DMS114 treated with DMSO at 0.1 percent for 48 hours (cell line): ENCODE data around the gene KCNMB2.

Experiments used
- DNase-seq: peaks from one replicate; lab custom pipeline; 2025; ENCODE audit not compliant: unreplicated experiment; lab: John Stamatoyannopoulos, UW

Gene KCNMB2

DNA sequence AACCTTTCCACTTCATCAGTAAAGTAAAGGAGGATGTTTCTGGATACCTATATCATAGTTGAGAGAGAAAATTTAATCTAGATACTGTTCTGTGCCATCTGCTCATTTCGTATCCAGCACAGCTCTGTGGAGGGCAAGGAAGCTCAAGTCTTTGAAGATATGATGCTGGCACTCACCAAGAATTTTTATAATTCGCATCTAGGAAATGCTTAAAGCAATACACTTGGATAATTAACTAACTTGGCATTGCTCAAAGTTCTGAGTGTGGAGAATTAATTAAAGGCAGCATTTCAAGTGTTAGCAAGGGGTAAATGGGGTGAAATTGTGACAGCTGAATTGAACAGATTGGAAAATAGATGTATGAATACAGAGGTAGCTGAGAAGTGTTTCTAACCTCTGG, 213.2 kb downstream of the KCNMB2 start:
- no peak for DNase-seq

- DNase-seq, result no peak
Observed at GRCh38 chr3:178750639-178751300, 214.5 kb downstream of the KCNMB2 start.

GRCh38 chr3:178752843-178753242, 216.6 kb downstream of the KCNMB2 start:
- no peak for DNase-seq

DNA sequence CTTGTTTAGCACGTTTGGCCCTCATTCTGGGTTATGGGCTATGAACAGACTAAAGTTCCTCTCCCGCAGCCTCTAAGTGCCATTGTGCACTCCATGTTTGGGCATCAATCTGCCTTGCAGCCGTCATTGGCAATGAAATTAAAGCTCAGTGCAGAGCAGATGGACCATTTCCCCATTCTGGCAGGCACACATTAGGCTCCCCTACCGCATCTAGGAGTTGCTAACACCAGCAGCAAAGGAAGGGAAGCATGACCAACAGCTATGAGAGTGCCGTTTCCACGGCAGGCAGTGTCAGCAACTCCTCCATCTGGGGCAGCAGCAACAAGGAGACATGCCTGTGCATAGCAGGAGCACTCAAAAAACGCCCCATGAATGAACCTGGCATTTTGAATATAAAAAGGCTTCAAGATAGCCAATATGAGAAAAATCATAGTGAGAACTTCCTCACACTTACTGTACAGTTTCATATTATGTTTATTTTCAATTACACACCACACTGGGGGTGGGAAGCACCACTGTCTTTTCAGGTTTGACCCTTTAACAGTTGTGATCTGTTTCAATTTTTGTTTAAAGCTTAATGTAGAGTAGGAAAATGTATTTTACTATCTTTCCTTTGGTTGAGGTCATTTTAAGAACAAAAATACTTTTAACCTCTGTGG, 218.7 kb downstream of the KCNMB2 start:
- no peak for DNase-seq

DNA sequence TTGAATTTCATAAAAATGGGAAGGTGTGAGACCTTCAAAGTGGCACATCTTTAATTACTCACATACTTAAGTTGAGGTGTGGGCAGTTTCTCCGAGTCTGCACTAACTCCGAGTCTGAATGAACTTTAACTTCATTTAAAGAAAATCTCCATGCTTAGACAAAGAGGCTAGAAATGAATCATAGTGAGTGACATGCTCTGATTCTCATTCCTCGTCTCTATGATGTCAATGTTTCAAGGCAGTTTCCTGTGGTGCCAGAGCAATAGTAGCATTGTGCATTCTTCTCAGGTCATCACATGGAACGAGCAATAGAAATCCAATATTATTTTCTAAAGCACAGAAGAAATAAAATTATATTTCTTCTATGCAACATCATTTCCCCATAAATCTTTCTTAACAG, 224.8 kb downstream of the KCNMB2 start:
- DNase-seq, result no peak

GRCh38 chr3:178761461-178761860, 225.2 kb downstream of the KCNMB2 start:
- DNase-seq, result no peak

DNA sequence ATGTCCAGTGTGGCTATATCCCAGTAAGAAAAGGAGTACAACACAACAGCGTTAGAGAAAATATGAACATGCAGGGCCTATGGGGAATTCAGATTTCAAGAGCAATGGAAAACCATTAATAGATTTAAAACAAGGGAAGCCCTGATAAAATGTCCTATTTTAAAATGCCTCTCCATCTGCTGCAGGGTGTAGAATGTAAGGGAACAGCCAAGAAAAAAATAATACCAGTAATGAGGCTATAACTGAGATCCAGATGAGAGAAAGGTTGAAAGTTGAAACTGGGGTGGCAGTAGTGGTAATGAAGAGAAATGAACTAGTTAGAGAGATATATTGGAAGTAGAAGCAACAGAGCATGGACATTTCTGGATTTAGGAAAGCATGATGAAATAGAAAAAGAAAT, 226.1 kb downstream of the KCNMB2 start:
- no peak for DNase-seq

DNA sequence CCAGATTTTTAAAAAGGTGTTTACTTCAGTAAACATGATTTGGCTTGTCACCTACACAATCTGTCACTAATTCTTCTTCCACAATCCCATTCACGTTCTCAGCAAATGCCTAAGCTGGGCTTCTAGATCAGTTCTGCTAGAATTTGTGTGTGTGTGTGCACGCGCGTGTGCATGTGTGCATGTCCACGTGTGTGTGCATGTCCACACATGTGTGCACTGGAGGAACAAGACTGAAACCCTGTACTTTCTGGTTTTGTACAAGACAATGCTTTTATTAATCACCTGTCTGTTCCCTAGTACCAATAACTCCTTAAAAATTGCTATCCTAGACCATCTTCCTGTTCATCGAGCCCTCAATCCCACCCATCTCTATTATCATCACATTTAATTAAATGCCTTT, 229.2 kb downstream of the KCNMB2 start:
- DNase-seq, result no peak

- no peak for DNase-seq
Observed at GRCh38 chr3:178767581-178767980, 231.3 kb downstream of the KCNMB2 start.

DNA sequence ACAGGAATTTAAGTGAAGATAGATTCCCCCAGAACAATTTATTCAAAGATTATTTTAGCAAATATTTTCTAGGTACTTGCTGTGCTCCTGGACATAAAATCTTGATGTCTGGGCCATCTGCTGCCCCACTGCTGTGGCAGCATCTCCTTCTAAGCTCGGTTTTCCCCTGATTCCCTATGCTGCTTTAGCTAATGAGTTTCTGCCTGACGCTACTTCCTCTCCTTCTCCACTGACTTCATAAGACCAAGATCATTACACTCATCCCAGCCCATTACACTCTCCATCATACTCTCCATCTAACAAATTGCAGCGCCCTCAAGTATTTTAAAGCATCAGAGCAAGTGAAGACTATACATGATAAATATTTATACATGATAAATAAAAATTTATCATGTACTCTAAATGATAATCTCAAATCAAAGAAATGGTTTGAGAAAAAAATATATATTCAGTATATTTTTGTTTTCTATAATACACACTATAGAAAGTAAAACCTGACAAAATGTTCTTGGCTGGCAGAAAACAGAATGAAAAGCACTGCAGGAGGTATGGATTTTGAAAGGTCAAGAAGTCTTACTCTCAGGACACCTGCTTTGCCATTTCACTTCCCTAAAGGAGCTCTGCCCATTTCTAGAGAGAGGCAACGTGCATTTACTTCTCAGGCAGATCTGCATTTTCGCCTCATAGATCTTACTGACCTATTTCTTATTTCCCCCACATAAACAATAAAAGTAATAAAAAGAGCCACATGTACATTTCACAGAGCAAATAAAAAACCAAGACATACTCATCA, 232.0 kb downstream of the KCNMB2 start:
- DNase-seq, result no peak

- no peak for DNase-seq
Observed at GRCh38 chr3:178771511-178771910, 235.3 kb downstream of the KCNMB2 start.

- DNase-seq, result no peak
Observed at GRCh38 chr3:178772746-178773145, 236.5 kb downstream of the KCNMB2 start.

GRCh38 chr3:178773358-178773757, 237.1 kb downstream of the KCNMB2 start:
- DNase-seq, result no peak

DNA sequence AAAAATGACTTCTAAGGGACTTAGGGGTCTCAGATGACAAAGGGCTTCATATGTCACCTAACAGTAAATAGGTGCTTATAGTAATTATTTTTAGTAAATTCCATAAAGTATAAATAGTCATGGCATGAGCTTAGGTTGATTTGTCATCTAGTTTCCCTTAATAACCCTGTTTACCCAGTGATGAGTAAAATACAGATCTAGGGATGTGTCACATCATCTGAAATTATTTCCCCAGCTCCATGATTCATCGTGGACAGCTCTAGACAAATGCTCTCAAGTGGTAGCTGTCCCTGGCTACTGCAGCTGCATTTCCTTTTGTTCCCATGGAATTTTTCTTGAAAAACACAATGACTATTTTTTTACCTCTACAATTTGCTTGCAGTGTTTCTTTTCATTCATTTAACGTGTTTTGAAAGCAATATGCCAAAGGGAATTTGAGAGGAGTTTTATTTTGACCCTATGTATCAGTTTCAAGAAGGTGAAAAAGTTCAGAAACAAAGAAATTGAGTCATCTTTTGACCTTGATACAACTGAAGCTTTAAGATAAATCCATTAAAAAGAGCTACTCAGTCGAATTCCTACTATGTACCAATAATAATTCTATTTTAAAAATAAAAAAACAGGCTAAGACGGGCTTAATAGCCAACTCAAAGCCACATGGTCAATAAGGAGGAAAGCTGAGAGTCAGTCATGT, 241.6 kb downstream of the KCNMB2 start:
- DNase-seq, result no peak

DNA sequence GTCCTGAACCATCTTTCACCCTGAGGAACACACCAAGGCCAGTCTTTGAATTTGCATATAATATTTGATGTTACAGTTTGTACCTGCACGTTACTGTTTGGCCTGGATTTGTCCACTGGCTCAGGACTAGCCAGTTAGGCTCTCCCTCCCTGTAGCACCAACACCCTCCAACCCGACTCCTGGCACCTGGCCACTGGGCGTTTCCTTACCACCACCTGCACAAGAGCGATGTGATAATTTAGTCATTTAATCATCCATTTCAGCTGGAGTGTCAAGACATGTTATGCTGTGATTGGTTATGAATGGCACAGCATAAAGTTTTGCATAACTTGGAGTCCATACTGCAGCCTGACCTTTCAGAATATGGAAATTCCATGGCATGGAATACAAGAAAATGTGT, 242.4 kb downstream of the KCNMB2 start:
- DNase-seq, result no peak

DNA sequence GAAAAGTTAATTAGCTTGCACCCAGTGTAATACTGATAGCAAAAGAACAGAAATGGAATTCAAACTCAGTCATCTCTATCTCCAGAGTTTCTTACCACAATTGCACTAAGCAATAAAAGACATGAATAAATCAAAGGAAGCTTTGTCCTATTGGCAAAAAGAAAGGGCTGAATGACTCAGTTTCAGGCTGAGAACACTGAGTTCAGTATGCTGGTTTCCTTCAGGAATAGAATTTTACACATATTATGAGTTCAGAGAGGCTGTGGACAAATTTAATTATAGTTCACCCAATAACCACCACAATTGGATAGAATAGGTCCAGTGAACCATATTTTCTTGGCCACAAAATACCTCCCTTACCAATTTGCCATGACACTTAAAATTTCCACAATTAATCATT, 249.7 kb downstream of the KCNMB2 start:
- no peak for DNase-seq

DNA sequence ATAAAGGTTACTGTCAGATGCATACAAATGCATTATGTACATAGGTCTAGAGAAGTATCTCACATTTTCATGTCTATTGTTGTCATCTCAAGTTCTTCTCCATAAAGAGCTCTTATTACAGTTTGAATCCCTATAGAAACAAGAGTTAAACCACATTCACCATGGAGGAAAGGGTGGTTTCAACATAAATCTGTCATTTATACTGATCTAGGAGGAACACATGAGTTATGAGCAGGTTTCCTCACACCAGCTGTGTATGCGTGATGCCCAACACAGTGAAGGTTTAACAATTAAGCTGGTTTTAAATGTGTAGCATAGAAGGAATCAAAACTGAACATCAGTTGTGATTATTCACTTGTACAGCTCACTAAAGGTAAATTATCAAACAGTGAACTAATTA, 251.7 kb downstream of the KCNMB2 start:
- DNase-seq, result no peak

DNA sequence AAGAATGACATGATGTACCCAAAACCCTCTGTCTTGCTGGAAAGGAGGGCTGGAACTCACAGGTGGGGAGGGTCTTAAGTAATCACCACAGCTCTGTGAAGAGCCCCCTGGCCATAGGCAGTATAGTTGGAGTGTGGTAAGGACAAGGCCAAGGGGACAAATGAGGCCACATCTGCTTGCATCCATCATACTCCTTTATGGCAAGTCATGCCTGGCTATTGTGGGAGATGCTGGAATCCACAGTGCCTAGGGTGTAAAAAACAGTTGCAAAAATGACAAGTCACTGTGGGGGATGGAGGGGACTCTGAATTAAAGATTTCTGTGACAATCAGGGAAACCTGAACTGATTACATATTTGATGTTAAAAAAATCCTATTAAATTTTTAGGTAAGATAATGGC, 258.5 kb downstream of the KCNMB2 start:
- no peak for DNase-seq

DNA sequence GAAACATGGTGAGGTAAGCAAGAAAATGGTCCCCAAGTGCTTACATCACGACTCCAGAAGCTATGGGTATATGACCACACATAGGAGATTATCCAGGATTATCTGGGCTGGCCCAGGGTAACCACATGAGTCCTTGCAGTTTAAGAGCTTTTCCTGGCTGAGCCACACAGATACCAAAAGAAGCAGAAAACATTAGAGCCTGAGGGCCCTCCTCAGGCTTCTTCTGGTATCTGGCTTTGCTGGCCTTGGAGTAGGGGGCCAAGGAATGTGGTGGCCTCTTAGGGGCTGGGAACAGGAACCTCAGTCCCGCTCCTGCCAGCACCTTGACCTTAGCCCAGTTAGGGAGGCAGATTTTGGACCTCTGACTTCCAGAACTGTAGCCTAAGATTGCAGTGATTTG, 259.1 kb downstream of the KCNMB2 start:
- no peak for DNase-seq

DNA sequence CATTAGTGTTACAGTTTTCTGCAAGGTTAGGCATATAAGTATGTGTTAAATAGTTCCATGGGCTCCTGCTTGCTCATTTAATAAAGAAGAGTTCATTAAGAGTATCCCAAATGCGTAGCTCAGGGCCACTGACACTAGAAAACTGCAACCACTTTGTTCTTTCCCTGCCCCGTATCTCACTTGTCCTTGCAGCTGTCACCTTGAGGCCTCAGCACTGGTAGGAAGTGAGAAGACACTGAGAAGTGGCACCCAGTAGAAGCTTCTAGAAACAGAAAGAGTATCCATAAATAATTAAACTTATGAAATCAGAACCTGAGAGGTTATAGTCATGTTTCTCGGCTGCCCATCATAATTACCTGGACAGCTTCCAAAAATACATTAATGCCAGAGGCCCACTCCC, 266.0 kb downstream of the KCNMB2 start:
- no peak for DNase-seq

DNA sequence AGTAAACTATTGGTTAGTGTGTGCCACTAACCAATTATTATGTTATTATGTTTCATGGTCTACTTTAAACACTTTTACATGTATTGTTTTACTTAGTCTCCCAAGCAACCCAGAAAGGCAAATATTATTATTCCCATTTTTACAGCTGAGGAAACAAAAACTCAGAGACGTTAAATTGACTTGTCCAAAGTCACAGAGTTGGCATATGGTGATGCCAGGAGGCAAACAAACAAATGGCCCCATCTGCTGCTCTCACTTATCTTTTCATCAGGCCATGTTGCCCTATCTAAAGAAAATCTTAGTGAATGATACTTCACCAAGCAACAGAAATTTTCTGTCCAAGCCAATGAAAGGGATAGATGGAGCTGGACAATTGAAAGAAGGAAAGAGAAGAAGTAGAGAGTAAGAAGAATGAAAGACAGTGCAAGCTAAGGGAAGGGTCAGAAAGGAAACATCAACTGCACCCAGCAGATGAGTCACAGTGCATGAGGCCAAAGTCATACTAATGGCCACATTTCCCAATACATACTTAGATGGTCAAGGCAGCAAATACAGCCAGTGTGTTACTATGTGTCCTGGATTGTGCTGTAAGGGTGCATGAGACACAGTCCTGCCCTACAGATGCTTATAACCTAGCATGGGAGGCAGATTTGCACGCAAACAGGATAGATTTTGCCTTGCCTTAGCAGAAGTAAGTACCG, 266.9 kb downstream of the KCNMB2 start:
- DNase-seq, result no peak
